ENCODE data around the gene SEC63.

The SEC63 gene

DNA sequence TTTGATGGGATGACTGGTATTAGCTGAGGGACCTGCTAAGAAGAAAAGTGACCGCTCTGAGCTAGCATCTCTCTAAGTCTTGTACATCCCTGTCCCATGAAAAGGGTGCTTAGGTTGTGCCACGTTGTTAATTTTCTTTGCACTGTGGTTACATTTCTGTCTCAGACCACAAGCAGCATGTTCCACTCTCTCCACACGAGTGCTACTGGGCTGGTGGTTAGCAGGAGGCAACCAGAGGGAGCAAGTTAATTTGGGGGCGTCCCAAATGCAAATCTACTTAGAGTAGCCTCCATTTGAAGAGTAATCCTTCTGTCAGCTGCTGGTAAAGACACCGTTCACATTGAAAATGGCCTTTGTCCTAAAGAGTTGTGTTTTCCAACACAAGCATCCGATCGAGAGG lies 130.5 kb downstream of the SEC63 start:
- FAIRE-seq (no peak), DNase-seq (ENCODE audit: insufficient read length, low spot score) (no peak)

- DNase-seq (ENCODE audit: insufficient read length, low spot score) (no peak), FAIRE-seq (no peak)
Observed at GRCh38 chr6:107823047-107823557, 134.9 kb downstream of the SEC63 start.

- FAIRE-seq (peak; percentile 91), DNase-seq (ENCODE audit: insufficient read length, low spot score) (peak; percentile 62)
Observed at GRCh38 chr6:107822176-107823046, 135.6 kb downstream of the SEC63 start.

- no peak for FAIRE-seq
- DNase-seq (ENCODE audit: insufficient read length, low spot score): no peak
Observed at GRCh38 chr6:107821591-107821990, 136.4 kb downstream of the SEC63 start.

GRCh38 chr6:107820338-107821261 lies 137.4 kb downstream of the SEC63 start:
- FAIRE-seq: no peak
- DNase-seq (ENCODE audit: insufficient read length, low spot score): no peak

- DNase-seq (ENCODE audit: insufficient read length, low spot score): no peak
- FAIRE-seq: no peak
Observed at GRCh38 chr6:107819964-107820337, 138.1 kb downstream of the SEC63 start.

GRCh38 chr6:107819217-107819616 lies 138.8 kb downstream of the SEC63 start:
- no peak for DNase-seq (ENCODE audit: insufficient read length, low spot score)
- FAIRE-seq: no peak

- FAIRE-seq (peak; percentile 8), DNase-seq (ENCODE audit: insufficient read length, low spot score) (no peak)
Observed at GRCh38 chr6:107818272-107818671, 139.7 kb downstream of the SEC63 start.

- DNase-seq (ENCODE audit: insufficient read length, low spot score) (no peak), FAIRE-seq (peak; percentile 54)
Observed at GRCh38 chr6:107817784-107818183, 140.2 kb downstream of the SEC63 start.
